ENCODE data around the gene ZFPM1.

- no peak for TF ChIP-seq REST (IDR thresholded peaks at IDR 0.05; ENCODE audit: insufficient replicate concordance, low read depth)
- no peak for TF ChIP-seq CTCF (IDR thresholded peaks at IDR 0.05; ENCODE audit: insufficient read depth, low read length)
Measured at GRCh38 chr16:88479793-88480760, 27.0 kb downstream of the ZFPM1 start.

Data from HL-60 (cell line).